ENCODE data around the gene RNF44.

DNA sequence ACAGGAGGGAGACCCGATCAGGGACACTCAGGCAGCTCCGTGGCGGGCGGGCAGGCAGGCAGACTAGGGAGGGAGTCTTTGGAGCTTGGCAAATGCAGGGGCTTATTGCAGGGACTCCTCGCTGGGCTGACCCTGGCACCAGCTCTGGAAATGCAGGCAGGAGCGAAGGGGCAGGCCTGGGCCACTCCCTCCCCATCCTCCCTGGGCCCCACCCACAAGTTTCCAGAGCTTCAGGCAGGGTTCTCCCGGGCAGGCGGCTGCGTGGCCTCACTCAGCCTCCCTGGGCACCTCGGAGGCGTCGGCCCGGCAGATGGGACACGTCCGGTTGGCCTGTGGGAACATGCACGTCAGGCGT lies 8.5 kb downstream of the RNF44 start:
- TF ChIP-seq, protein P1, sequence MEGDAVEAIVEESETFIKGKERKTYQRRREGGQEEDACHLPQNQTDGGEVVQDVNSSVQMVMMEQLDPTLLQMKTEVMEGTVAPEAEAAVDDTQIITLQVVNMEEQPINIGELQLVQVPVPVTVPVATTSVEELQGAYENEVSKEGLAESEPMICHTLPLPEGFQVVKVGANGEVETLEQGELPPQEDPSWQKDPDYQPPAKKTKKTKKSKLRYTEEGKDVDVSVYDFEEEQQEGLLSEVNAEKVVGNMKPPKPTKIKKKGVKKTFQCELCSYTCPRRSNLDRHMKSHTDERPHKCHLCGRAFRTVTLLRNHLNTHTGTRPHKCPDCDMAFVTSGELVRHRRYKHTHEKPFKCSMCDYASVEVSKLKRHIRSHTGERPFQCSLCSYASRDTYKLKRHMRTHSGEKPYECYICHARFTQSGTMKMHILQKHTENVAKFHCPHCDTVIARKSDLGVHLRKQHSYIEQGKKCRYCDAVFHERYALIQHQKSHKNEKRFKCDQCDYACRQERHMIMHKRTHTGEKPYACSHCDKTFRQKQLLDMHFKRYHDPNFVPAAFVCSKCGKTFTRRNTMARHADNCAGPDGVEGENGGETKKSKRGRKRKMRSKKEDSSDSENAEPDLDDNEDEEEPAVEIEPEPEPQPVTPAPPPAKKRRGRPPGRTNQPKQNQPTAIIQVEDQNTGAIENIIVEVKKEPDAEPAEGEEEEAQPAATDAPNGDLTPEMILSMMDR (IDR thresholded peaks at IDR 0.05; ENCODE audit: low read length), result no peak
- no peak for TF ChIP-seq EZH2phosphoT487 (IDR thresholded peaks at IDR 0.05; ENCODE audit: low read length)
- TF ChIP-seq EZH2 (optimal IDR thresholded peaks at IDR 0.05; ENCODE audit: low read depth, low read length), result no peak

Measured in MM.1S (cell line).